PC-3 (cell line): ENCODE data around the gene NEURL1B. TPM values are rescaled to one million over a fixed set of nuclear protein-coding genes. Genes with fewer than 3 reads are reported as not detected.

ENCODE experiments used
- ATAC-seq: fragments of 200-7000 bp; cut with Tn5 transposase; 2 replicates; pipeline ENCODE4 v1.9.1; 2020; ENCODE audit warnings: mild to moderate bottlenecking, moderate library complexity
- BruUV-seq: library from RNA; stranded (reverse); fragments of 400-500 nt; replicated peaks from 2 replicates; lab custom pipeline; 2021; lab: Mats Ljungman, UMichigan
- CTCF ChIA-PET: fragments of 300-600 bp; sonication (Branson Sonifier 250); formaldehyde crosslinking; loops from one replicate; lab custom pipeline; 2022; ENCODE audit warnings: antibody characterized with exemption; lab: Charles Lee
- POLR2A ChIA-PET: fragments of 300-600 bp; sonication (Branson Sonifier 250); formaldehyde crosslinking; loops from one replicate; lab custom pipeline; 2022; ENCODE audit warnings: antibody characterized with exemption; ENCODE audit not compliant: unreplicated experiment; lab: Charles Lee
- DNase-seq: peaks from one replicate; pipeline ENCODE4 v3.0.0-alpha.2; 2015
- H2AFZ ChIP-seq: fragments of 300-600 bp; sonication (generic); 2 replicates; pipeline ENCODE4 v1.6.0; 2016; ENCODE audit warnings: antibody characterized with exemption, low read length
- H3F3A ChIP-seq: fragments of 300-600 bp; sonication (generic); one replicate; pipeline ENCODE4 v1.6.0; 2017; ENCODE audit warnings: antibody characterized with exemption, low read length, control low read depth, mild to moderate bottlenecking; ENCODE audit not compliant: unreplicated experiment
- H3K27ac ChIP-seq: fragments of 300-600 bp; sonication (generic); 2 replicates; pipeline ENCODE4 v1.5.1; 2016; ENCODE audit warnings: mild to moderate bottlenecking, low read length
- H3K27me3 ChIP-seq: fragments of 300-600 bp; sonication (generic); 2 replicates; pipeline ENCODE4 v1.6.1; 2016; ENCODE audit warnings: low read length, mixed read lengths
- H3K36me3 ChIP-seq: fragments of 300-600 bp; sonication (generic); 2 replicates; pipeline ENCODE4 v1.6.1; 2016; ENCODE audit warnings: low read depth, mixed run types, low read length, mixed read lengths
- H3K4me1 ChIP-seq: fragments of 300-600 bp; sonication (generic); 2 replicates; pipeline ENCODE4 v1.5.1; 2016; ENCODE audit warnings: low read length; ENCODE audit not compliant: insufficient read depth
- H3K4me2 ChIP-seq: fragments of 300-600 bp; sonication (generic); 2 replicates; pipeline ENCODE4 v1.6.0; 2016; ENCODE audit warnings: low read length
- H3K4me3 ChIP-seq: fragments of 300-600 bp; sonication (generic); 2 replicates; pipeline ENCODE4 v1.5.1; 2016; ENCODE audit warnings: mild to moderate bottlenecking, low read length, mixed read lengths
- H3K79me2 ChIP-seq: fragments of 300-600 bp; sonication (generic); 2 replicates; pipeline ENCODE4 v1.6.1; 2017; ENCODE audit warnings: low read length, mixed read lengths
- H3K9ac ChIP-seq: fragments of 300-600 bp; sonication (generic); 2 replicates; pipeline ENCODE4 v1.6.0; 2016; ENCODE audit warnings: mild to moderate bottlenecking, low read length
- H3K9me2 ChIP-seq: fragments of 300-600 bp; sonication (generic); replicated peaks from 2 replicates; pipeline ENCODE4 v1.6.1; 2016; ENCODE audit warnings: mixed run types, low read length, mixed read lengths
- H3K9me3 ChIP-seq: fragments of 300-600 bp; sonication (generic); 2 replicates; pipeline ENCODE4 v1.6.1; 2016; ENCODE audit warnings: low read length, mixed read lengths
- H4K20me1 ChIP-seq: fragments of 300-600 bp; sonication (generic); 2 replicates; pipeline ENCODE4 v1.6.1; 2016; ENCODE audit warnings: low read length, mixed read lengths
- CTCF ChIP-seq: fragments of 300-600 bp; sonication (generic); conservative IDR thresholded peaks from 2 replicates; pipeline ENCODE4 v1.5.1; 2017; ENCODE audit warnings: antibody characterized with exemption, low read depth, mild to moderate bottlenecking, low read length
- EZH2 ChIP-seq: fragments of 300-600 bp; sonication (generic); IDR thresholded peaks from one replicate; pipeline ENCODE4 v1.6.1; 2017; ENCODE audit warnings: antibody characterized with exemption, mild to moderate bottlenecking, low read length; ENCODE audit not compliant: unreplicated experiment
- EZH2phosphoT487 ChIP-seq: fragments of 300-600 bp; sonication (generic); IDR thresholded peaks from 2 replicates; pipeline ENCODE4 v1.6.1; 2018; ENCODE audit warnings: mild to moderate bottlenecking, antibody characterized with exemption, low read length, borderline replicate concordance
- intact Hi-C: fragments of 100-400 bp; cut with micrococcal nuclease; formaldehyde crosslinking; loops from 2 replicates; pipeline ENCODE4 v1.9.0; 2023
- total RNA-seq: library from RNA; depleted of rRNA; stranded (reverse); fragments of >200 nt; gene quantifications from 2 replicates; pipeline ENCODE4 v1.2.3, GENCODE V29; 2014

Gene NEURL1B
- total RNA-seq, 1 experiment from 2014 or later, result 0.95 TPM

DNA sequence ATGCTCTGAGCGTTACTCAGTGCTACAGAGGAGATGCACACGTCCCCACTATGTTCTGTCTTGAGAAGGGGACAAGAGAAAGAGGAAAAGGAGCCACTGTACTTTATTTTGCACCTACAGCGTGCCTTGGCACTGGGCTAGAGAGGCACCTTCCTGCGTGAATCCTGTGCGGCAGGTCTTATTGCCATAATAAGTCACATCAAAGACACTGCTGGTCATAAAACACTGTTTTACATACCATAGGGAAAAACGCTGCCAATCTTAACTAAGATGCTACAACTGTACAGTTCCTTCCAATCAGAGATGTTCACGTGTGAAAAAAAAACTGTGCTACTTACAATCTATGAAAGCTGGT is 48.1 kb downstream of the NEURL1B start:
- DNase-seq, result no peak
- intact Hi-C loops, result no loop called here
- ChIA-PET CTCF (no interaction called here), POLR2A (no interaction called here)
- H3K9ac ChIP-seq, result no peak overlapping the region
- no peaks in the 10 kb centered on the region for H3K9me3 ChIP-seq
- H3K4me3 ChIP-seq, result no peak overlapping the region
- no peaks in the 10 kb centered on the region for H3K36me3 ChIP-seq
- H3K79me2 ChIP-seq, result no peaks in the 10 kb centered on the region
- H4K20me1 ChIP-seq, result no peaks in the 10 kb centered on the region
- ATAC-seq, result no peak
- no peaks in the 10 kb centered on the region for H3K27me3 ChIP-seq
- H3K27ac ChIP-seq, result no peak overlapping the region
- no TSS peak for BruUV-seq
- H3K9me2 ChIP-seq, result no peaks in the 10 kb centered on the region
- H3K4me2 ChIP-seq, result peak overlapping the region; percentile 10; the same call in 1 of the 2 replicates
- H3K4me1 ChIP-seq, result peaks cover 13% of the 10 kb centered on the region
- no peak overlapping the region for H2AFZ ChIP-seq
- no peaks in the 10 kb centered on the region for H3F3A ChIP-seq
- TF ChIP-seq CTCF (no peak), EZH2phosphoT487 (no peak), EZH2 (no peak)

GRCh38 chr5:172689801-172690200 is 48.7 kb downstream of the NEURL1B start:
- Histone ChIP-seq H3K4me3 (no peak overlapping the region), H3K36me3 (no peaks in the 10 kb centered on the region), H3K79me2 (no peaks in the 10 kb centered on the region), H3K9me2 (no peaks in the 10 kb centered on the region), H3K4me1 (peaks cover 13% of the 10 kb centered on the region), H3K4me2 (no peak overlapping the region), H3K27me3 (no peaks in the 10 kb centered on the region), H3F3A (no peaks in the 10 kb centered on the region), H3K9ac (no peak overlapping the region), H2AFZ (no peak overlapping the region), H3K9me3 (no peaks in the 10 kb centered on the region), H3K27ac (no peak overlapping the region), H4K20me1 (no peaks in the 10 kb centered on the region)
- CTCF ChIA-PET, result no interaction called here
- no peak for DNase-seq
- no TSS peak for BruUV-seq
- no peak for ATAC-seq
- TF ChIP-seq EZH2 (no peak), EZH2phosphoT487 (no peak), CTCF (no peak)
- POLR2A ChIA-PET, result no interaction called here
- intact Hi-C loops, result no loop called here

DNA sequence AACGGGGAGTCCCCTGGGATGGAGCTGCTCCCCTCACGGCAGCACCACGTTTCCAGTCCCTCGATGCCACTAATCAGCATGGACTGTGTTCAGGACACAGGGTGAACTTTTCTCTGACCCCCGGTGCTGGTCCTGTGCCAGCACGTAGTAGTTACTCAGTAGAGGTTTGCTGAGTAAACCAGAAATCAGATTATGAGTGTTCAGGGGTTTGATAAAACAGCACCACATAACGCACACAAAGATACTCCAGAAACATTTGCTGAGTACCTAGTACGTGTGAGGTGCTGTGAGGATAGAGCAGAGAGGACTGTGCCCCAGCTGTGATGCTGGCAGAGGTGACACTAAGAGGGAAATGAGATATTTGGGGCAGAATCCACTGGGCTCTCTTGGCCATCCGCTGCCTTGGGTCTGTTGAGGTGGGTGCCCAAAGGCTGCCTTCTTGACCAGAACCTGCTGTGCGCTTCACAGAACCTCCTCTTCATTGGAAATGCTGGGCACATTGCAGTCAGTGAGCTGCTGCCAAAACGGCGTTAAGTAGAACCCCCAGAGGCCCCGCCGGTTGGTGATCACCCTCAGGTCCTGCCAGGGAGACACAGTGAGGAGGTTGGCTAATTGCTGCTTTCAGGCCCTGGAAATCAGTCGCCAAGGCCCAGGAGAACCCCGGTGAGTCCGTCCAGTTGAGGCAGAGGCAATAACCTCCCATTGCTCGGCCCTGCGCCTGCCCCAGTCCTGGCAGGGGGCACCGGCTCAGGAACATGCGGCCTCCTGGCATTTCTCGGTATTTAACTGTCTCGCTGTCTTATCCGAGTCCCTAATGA is 49.4 kb downstream of the NEURL1B start:
- no peaks in the 10 kb centered on the region for H4K20me1 ChIP-seq
- H2AFZ ChIP-seq, result no peak overlapping the region
- H3K4me1 ChIP-seq, result peaks cover 13% of the 10 kb centered on the region
- TF ChIP-seq CTCF (no peak), EZH2phosphoT487 (no peak), EZH2 (no peak)
- ChIA-PET POLR2A (no interaction called here), CTCF (no interaction called here)
- no TSS peak for BruUV-seq
- H3F3A ChIP-seq, result no peaks in the 10 kb centered on the region
- ATAC-seq, result no peak
- no peak overlapping the region for H3K4me3 ChIP-seq
- H3K27ac ChIP-seq, result no peak overlapping the region
- no peaks in the 10 kb centered on the region for H3K9me3 ChIP-seq
- H3K9ac ChIP-seq, result no peak overlapping the region
- no peak for DNase-seq
- H3K79me2 ChIP-seq, result no peaks in the 10 kb centered on the region
- intact Hi-C loops, result no loop called here
- no peak overlapping the region for H3K4me2 ChIP-seq
- H3K36me3 ChIP-seq, result no peaks in the 10 kb centered on the region
- H3K27me3 ChIP-seq, result no peaks in the 10 kb centered on the region
- no peaks in the 10 kb centered on the region for H3K9me2 ChIP-seq
